DOHH2 (cell line): Measurements from ENCODE around the gene BPIFB1.

Experiments used
- H3F3A ChIP-seq: fragments of 200-600 bp; sonication (generic), shearing (Covaris generic); 2 replicates; pipeline ENCODE4 v1.6.0; 2016; ENCODE audit warnings: antibody characterized with exemption, mild to moderate bottlenecking; ENCODE audit not compliant: control insufficient read depth, insufficient read depth
- H3K27ac ChIP-seq: fragments of 200-600 bp; sonication (generic); 2 replicates; pipeline ENCODE4 v1.5.1; 2014; ENCODE audit warnings: low read depth, mild to moderate bottlenecking, low read length, moderate library complexity
- H3K27me3 ChIP-seq: fragments of 200-600 bp; sonication (generic); 2 replicates; pipeline ENCODE4 v1.6.1; 2014; ENCODE audit warnings: mild to moderate bottlenecking, low read length, mixed read lengths; ENCODE audit not compliant: control insufficient read depth
- H3K36me3 ChIP-seq: fragments of 200-600 bp; sonication (generic); 2 replicates; pipeline ENCODE4 v1.6.1; 2014; ENCODE audit warnings: mild to moderate bottlenecking, low read length, moderate library complexity, mixed read lengths; ENCODE audit not compliant: control insufficient read depth
- H3K4me1 ChIP-seq: fragments of 200-600 bp; sonication (generic); 2 replicates; pipeline ENCODE4 v1.6.1; 2014; ENCODE audit warnings: mild to moderate bottlenecking, low read length, mixed read lengths; ENCODE audit not compliant: control insufficient read depth
- H3K4me2 ChIP-seq: fragments of 200-600 bp; sonication (generic); 2 replicates; pipeline ENCODE4 v1.6.0; 2014; ENCODE audit warnings: mild to moderate bottlenecking, low read length, moderate library complexity
- H3K4me3 ChIP-seq: fragments of 200-600 bp; sonication (generic); 2 replicates; pipeline ENCODE4 v1.5.1; 2014; ENCODE audit warnings: mild to moderate bottlenecking, low read length, mixed read lengths
- H3K79me2 ChIP-seq: fragments of 200-600 bp; sonication (generic); 2 replicates; pipeline ENCODE4 v1.6.1; 2014; ENCODE audit warnings: mild to moderate bottlenecking, low read length, mixed read lengths; ENCODE audit not compliant: control insufficient read depth
- H3K9me2 ChIP-seq: fragments of 200-600 bp; sonication (generic); replicated peaks from 2 replicates; pipeline ENCODE4 v1.6.1; 2014; ENCODE audit warnings: mild to moderate bottlenecking, low read length, mixed read lengths; ENCODE audit not compliant: control insufficient read depth
- H3K9me3 ChIP-seq: fragments of 200-600 bp; sonication (generic); 2 replicates; pipeline ENCODE4 v1.6.1; 2014; ENCODE audit warnings: antibody characterized with exemption, low read length, mixed read lengths; ENCODE audit not compliant: control insufficient read depth, insufficient read depth
- H4K20me1 ChIP-seq: fragments of 200-600 bp; sonication (generic); 2 replicates; pipeline ENCODE4 v1.6.0; 2014; ENCODE audit warnings: low read depth, mild to moderate bottlenecking, antibody characterized with exemption, low read length, moderate library complexity; ENCODE audit not compliant: control insufficient read depth, insufficient read depth
- EZH2phosphoT487 ChIP-seq: fragments of 200-600 bp; sonication (generic); IDR thresholded peaks from 2 replicates; pipeline ENCODE4 v1.6.1; 2017; ENCODE audit warnings: borderline replicate concordance, mild to moderate bottlenecking, antibody characterized with exemption, low read length, moderate library complexity, mixed read lengths
- TF ChIP-seq, protein P1 (sequence below): fragments of 200-600 bp; sonication (generic); IDR thresholded peaks from one replicate; pipeline ENCODE4 v1.5.1; 2014; ENCODE audit warnings: antibody characterized with exemption, mild to moderate bottlenecking, low read depth, low read length; ENCODE audit not compliant: poor library complexity, severe bottlenecking

Gene BPIFB1

DNA sequence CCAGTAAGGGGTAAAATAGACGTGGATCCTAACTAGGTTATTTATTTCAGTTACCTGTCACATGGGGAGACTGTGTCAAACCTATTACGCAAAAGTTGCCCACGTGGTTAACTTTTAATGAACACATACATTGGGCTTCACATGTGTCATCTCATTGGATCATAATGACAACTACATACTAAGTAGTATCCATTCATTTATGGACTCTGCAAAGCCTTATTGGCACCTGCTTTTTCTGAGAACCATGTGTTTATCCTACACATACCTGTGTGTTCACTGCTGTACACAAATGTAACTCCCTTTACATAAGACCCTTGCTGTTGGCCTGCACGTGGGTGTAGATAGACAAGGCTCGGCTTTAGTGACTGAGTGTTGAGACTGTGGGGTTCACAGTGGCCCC is 42.1 kb upstream of the BPIFB1 start:
- no peak for TF ChIP-seq EZH2phosphoT487
- TF ChIP-seq, protein P1, sequence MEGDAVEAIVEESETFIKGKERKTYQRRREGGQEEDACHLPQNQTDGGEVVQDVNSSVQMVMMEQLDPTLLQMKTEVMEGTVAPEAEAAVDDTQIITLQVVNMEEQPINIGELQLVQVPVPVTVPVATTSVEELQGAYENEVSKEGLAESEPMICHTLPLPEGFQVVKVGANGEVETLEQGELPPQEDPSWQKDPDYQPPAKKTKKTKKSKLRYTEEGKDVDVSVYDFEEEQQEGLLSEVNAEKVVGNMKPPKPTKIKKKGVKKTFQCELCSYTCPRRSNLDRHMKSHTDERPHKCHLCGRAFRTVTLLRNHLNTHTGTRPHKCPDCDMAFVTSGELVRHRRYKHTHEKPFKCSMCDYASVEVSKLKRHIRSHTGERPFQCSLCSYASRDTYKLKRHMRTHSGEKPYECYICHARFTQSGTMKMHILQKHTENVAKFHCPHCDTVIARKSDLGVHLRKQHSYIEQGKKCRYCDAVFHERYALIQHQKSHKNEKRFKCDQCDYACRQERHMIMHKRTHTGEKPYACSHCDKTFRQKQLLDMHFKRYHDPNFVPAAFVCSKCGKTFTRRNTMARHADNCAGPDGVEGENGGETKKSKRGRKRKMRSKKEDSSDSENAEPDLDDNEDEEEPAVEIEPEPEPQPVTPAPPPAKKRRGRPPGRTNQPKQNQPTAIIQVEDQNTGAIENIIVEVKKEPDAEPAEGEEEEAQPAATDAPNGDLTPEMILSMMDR: no peak
- Histone ChIP-seq H3K4me1 (no peaks in the 10 kb centered on the region), H3F3A (no peaks in the 10 kb centered on the region), H3K27me3 (no peaks in the 10 kb centered on the region), H3K79me2 (no peaks in the 10 kb centered on the region), H3K36me3 (no peaks in the 10 kb centered on the region), H3K9me3 (no peaks in the 10 kb centered on the region), H4K20me1 (no peaks in the 10 kb centered on the region), H3K4me3 (no peak overlapping the region), H3K4me2 (no peak overlapping the region), H3K9me2 (no peaks in the 10 kb centered on the region), H3K27ac (no peak overlapping the region)

DNA sequence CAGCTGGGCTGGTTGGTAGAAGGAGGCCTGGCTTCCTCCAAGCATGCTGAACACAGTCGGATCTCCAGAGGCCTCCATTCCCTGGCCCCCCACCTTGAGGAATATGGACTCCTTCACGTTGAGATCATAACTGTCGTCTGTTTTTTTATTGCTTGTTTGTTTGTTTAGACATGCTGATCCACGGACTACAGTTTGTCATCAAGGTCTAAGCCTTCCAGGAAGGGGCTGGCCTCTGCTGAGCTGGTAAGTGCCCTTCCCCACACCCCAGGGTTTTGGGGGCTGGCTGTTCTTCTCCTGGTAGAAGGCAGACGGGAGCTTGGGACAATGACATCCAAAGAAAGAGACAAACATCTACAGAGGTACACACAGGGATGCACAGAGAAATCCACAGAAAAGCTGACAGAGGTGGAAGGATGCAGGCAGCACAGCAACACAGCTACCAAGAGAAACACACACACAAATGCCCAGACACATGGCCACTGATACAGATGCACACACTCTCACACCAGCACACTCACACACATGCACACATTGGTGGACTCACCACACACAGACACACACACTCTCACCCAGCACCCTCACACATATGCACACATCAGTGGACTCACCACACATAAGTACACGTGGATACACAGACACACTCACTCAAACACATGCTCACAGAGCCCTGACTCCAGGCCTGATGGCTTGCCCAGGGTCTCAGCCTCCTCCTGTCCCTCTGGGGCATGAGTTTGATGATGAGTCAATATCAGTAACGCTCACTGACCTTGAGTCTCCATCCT is 40.5 kb upstream of the BPIFB1 start:
- Histone ChIP-seq H3K9me2 (no peaks in the 10 kb centered on the region), H3K4me3 (no peak overlapping the region), H3K79me2 (no peaks in the 10 kb centered on the region), H3K27ac (no peak overlapping the region), H3K4me2 (no peak overlapping the region), H3K9me3 (no peaks in the 10 kb centered on the region), H3K27me3 (peaks cover 4% of the 10 kb centered on the region; the same call in 1 of the 2 replicates), H3K4me1 (no peaks in the 10 kb centered on the region), H4K20me1 (no peaks in the 10 kb centered on the region), H3F3A (no peaks in the 10 kb centered on the region), H3K36me3 (no peaks in the 10 kb centered on the region)
- TF ChIP-seq, protein P1: no peak
- no peak for TF ChIP-seq EZH2phosphoT487

GRCh38 chr20:33246077-33246476 is 36.9 kb upstream of the BPIFB1 start:
- Histone ChIP-seq H3K27ac (no peak overlapping the region), H3K79me2 (no peaks in the 10 kb centered on the region), H3K36me3 (no peaks in the 10 kb centered on the region), H3K4me3 (no peak overlapping the region), H3K27me3 (peaks cover 4% of the 10 kb centered on the region; the same call in 1 of the 2 replicates), H3K4me1 (no peaks in the 10 kb centered on the region), H3K9me2 (no peaks in the 10 kb centered on the region), H3K4me2 (no peak overlapping the region), H4K20me1 (no peaks in the 10 kb centered on the region), H3K9me3 (no peaks in the 10 kb centered on the region), H3F3A (no peaks in the 10 kb centered on the region)
- TF ChIP-seq EZH2phosphoT487: no peak
- TF ChIP-seq, protein P1: no peak
